Panc1 (cell line): ENCODE data around the gene DLL3. TPM values are rescaled to one million over a fixed set of nuclear protein-coding genes. Genes with fewer than 3 reads are reported as not detected.

Source experiments
- ATAC-seq: fragments of 200-7000 bp; cut with Tn5 transposase; 2 replicates; pipeline ENCODE4 v1.9.1; 2020; ENCODE audit warnings: mild to moderate bottlenecking, moderate library complexity
- BruUV-seq: library from RNA; stranded (reverse); fragments of 400-500 nt; replicated peaks from 2 replicates; lab custom pipeline; 2021; lab: Mats Ljungman, UMichigan
- CTCF ChIA-PET: fragments of 300-600 bp; sonication (Branson Sonifier 250); formaldehyde crosslinking; loops from one replicate; lab custom pipeline; 2022; ENCODE audit warnings: antibody characterized with exemption; lab: Charles Lee
- POLR2A ChIA-PET: fragments of 300-600 bp; sonication (Branson Sonifier 250); formaldehyde crosslinking; loops from one replicate; lab custom pipeline; 2022; ENCODE audit warnings: antibody characterized with exemption; lab: Charles Lee
- DNase-seq: peaks from one replicate; pipeline ENCODE4 v3.0.0-alpha.2; 2010; ENCODE audit warnings: low read depth, low spot score
- H3K27ac ChIP-seq: 2 replicates; pipeline ENCODE4 v1.5.1; 2011; ENCODE audit warnings: mild to moderate bottlenecking, low read length, inconsistent platforms
- H3K27me3 ChIP-seq: fragments of 200-500 bp; sonication (Bioruptor generic); 2 replicates; pipeline ENCODE4 v1.6.0; 2014; ENCODE audit warnings: low read length, inconsistent platforms; ENCODE audit not compliant: control insufficient read depth, insufficient read depth
- H3K36me3 ChIP-seq: fragments of 200-500 bp; sonication (Bioruptor generic); 2 replicates; pipeline ENCODE4 v1.5.1; 2014; ENCODE audit warnings: inconsistent platforms, mild to moderate bottlenecking, low read length, moderate library complexity; ENCODE audit not compliant: control insufficient read depth, insufficient read depth
- H3K4me1 ChIP-seq: 2 replicates; pipeline ENCODE4 v1.5.1; 2011; ENCODE audit warnings: inconsistent platforms, mild to moderate bottlenecking, low read length, moderate library complexity; ENCODE audit not compliant: control insufficient read depth, insufficient read depth
- H3K4me3 ChIP-seq, 2 experiments: 2 replicates each; pipeline ENCODE4 v1.5.1; 2011 to 2012; ENCODE audit warnings: low read depth in 2 of 2, low read length in 2 of 2, mild to moderate bottlenecking in 2 of 2, inconsistent platforms in 1 of 2, moderate library complexity in 1 of 2
- H3K9me3 ChIP-seq: fragments of 200-500 bp; sonication (Bioruptor generic); 2 replicates; pipeline ENCODE4 v1.5.1; 2014; ENCODE audit warnings: low read depth, mild to moderate bottlenecking, inconsistent platforms, low read length, moderate library complexity; ENCODE audit not compliant: control insufficient read depth, insufficient read depth
- POLR2AphosphoS5 ChIP-seq: IDR thresholded peaks from 2 replicates; pipeline ENCODE4 v1.6.1; 2012; ENCODE audit warnings: mild to moderate bottlenecking, low read depth, low read length, moderate library complexity
- SIN3A ChIP-seq: IDR thresholded peaks from 2 replicates; pipeline ENCODE4 v1.6.1; 2012; ENCODE audit warnings: low read depth, mild to moderate bottlenecking, low read length, moderate library complexity, borderline replicate concordance; ENCODE audit not compliant: insufficient read depth
- TCF7L2 ChIP-seq: IDR thresholded peaks from 2 replicates; pipeline ENCODE4 v1.6.1; 2011; ENCODE audit warnings: mild to moderate bottlenecking, low read depth, low read length, inconsistent platforms
- in situ Hi-C: cut with HindIII; loops from 2 replicates; pipeline ENCODE4 v1.10.0; 2016; ENCODE audit warnings: low sequenced_read_pairs, low pct_unique_long_range_greater_than_20kb
- intact Hi-C: fragments of 100-400 bp; cut with micrococcal nuclease; formaldehyde crosslinking; loops from one replicate; pipeline ENCODE4 v1.10.0; 2022; ENCODE audit not compliant: unreplicated experiment
- total RNA-seq: library from RNA; stranded (reverse); gene quantifications from one replicate; pipeline ENCODE4 v1.2.1, GENCODE V29; 2021; ENCODE audit not compliant: unreplicated experiment
- TF ChIP-seq, protein P1 (sequence below): fragments of 450-650 bp; IDR thresholded peaks from 2 replicates; pipeline ENCODE4 v1.5.1; 2017; ENCODE audit warnings: mild to moderate bottlenecking
- TF ChIP-seq, protein P2 (sequence below), 2 experiments: IDR thresholded peaks; 2 replicates each; pipeline ENCODE4 v1.6.1; 2011 to 2012; ENCODE audit warnings: low read depth in 2 of 2, control low read depth in 1 of 2, low read length in 1 of 2, mild to moderate bottlenecking in 1 of 2, moderate library complexity in 1 of 2; ENCODE audit not compliant: insufficient read depth in 1 of 2

The DLL3 gene
- total RNA-seq, 1 experiment from 2014 or later = 76.9 TPM

DNA sequence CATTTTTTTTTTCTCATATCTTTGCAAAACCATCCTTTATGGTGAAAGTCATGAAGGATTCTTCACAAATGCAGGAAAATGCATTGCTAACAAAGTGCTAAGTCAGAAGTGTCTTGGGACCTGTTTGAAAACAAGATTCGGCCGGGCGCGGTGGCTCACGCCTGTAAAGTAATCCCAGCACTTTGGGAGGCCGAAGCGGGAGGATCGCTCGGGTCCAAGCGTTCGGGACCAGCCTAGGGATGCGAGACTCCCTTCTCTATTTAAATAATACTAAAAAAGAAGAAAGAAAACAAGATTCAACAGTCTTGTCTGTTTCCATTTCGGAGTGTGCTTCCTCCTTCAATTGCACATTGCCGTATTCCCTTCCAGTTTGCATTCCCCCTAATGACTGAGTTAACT lies 33.1 kb downstream of the DLL3 start:
- Histone ChIP-seq H3K27me3 (no peaks in the 10 kb centered on the region), H3K27ac (peak overlapping the region; percentile 80), H3K36me3 (no peaks in the 10 kb centered on the region), H3K4me1 (peaks cover 25% of the 10 kb centered on the region), H3K9me3 (no peaks in the 10 kb centered on the region), H3K4me3 (peak overlapping the region; percentile 35 to 56)
- in situ Hi-C loops (no loop called here), intact Hi-C loops (loop anchor here (1.0 to 2.0 kb wide), 3 partner anchors 33 to 92 kb away; partner anchors contain the start of gene DLL3)
- BruUV-seq = no TSS peak
- no peak for TF ChIP-seq SIN3A
- TF ChIP-seq, protein P1, sequence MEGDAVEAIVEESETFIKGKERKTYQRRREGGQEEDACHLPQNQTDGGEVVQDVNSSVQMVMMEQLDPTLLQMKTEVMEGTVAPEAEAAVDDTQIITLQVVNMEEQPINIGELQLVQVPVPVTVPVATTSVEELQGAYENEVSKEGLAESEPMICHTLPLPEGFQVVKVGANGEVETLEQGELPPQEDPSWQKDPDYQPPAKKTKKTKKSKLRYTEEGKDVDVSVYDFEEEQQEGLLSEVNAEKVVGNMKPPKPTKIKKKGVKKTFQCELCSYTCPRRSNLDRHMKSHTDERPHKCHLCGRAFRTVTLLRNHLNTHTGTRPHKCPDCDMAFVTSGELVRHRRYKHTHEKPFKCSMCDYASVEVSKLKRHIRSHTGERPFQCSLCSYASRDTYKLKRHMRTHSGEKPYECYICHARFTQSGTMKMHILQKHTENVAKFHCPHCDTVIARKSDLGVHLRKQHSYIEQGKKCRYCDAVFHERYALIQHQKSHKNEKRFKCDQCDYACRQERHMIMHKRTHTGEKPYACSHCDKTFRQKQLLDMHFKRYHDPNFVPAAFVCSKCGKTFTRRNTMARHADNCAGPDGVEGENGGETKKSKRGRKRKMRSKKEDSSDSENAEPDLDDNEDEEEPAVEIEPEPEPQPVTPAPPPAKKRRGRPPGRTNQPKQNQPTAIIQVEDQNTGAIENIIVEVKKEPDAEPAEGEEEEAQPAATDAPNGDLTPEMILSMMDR = no peak
- no peak for TF ChIP-seq POLR2AphosphoS5
- no peak for TF ChIP-seq TCF7L2
- TF ChIP-seq, protein P2, sequence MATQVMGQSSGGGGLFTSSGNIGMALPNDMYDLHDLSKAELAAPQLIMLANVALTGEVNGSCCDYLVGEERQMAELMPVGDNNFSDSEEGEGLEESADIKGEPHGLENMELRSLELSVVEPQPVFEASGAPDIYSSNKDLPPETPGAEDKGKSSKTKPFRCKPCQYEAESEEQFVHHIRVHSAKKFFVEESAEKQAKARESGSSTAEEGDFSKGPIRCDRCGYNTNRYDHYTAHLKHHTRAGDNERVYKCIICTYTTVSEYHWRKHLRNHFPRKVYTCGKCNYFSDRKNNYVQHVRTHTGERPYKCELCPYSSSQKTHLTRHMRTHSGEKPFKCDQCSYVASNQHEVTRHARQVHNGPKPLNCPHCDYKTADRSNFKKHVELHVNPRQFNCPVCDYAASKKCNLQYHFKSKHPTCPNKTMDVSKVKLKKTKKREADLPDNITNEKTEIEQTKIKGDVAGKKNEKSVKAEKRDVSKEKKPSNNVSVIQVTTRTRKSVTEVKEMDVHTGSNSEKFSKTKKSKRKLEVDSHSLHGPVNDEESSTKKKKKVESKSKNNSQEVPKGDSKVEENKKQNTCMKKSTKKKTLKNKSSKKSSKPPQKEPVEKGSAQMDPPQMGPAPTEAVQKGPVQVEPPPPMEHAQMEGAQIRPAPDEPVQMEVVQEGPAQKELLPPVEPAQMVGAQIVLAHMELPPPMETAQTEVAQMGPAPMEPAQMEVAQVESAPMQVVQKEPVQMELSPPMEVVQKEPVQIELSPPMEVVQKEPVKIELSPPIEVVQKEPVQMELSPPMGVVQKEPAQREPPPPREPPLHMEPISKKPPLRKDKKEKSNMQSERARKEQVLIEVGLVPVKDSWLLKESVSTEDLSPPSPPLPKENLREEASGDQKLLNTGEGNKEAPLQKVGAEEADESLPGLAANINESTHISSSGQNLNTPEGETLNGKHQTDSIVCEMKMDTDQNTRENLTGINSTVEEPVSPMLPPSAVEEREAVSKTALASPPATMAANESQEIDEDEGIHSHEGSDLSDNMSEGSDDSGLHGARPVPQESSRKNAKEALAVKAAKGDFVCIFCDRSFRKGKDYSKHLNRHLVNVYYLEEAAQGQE (IDR thresholded peaks at IDR 0.05; ENCODE audit: insufficient read depth in 1 of 2, low read depth in 2 of 2, low read length in 1 of 2) = no peak
- ATAC-seq (peak; percentile 1), DNase-seq (no peak)
- ChIA-PET POLR2A (interaction anchor here (0.5 to 11.8 kb wide), 23 partner anchors 13 to 671 kb away, joined by 3 to 196 read pairs (median 5); partner anchors contain the start of genes DLL3, RPS16, SELENOV and SUPT5H), CTCF (interaction anchor here (0.8 to 6.8 kb wide), 31 partner anchors 11 to 366 kb away, joined by 3 to 193 read pairs (median 10); partner anchors contain the start of genes DLL3, DYRK1B, RPS16 and SUPT5H)

- BruUV-seq = no TSS peak
- Histone ChIP-seq H3K4me1 (peaks cover 25% of the 10 kb centered on the region), H3K4me3 (peak within 1 kb of the TSS; percentile 35 to 56), H3K27me3 (no peaks in the 10 kb centered on the region), H3K36me3 (no peaks in the 10 kb centered on the region), H3K27ac (peak within 1 kb of the TSS; percentile 80), H3K9me3 (no peaks in the 10 kb centered on the region)
- in situ Hi-C loops = no loop called here
- ATAC-seq (peak; percentile 95), DNase-seq (peak; percentile 100)
- no peak for TF ChIP-seq TCF7L2
- no peak for TF ChIP-seq POLR2AphosphoS5
- TF ChIP-seq SIN3A = no peak
- TF ChIP-seq, protein P2 (IDR thresholded peaks at IDR 0.05; ENCODE audit: insufficient read depth in 1 of 2, low read depth in 2 of 2, low read length in 1 of 2) = no peak
- TF ChIP-seq, protein P1 = no peak
- CTCF ChIA-PET = interaction anchor here (0.6 to 6.8 kb wide), 49 partner anchors 8 to 444 kb away, joined by 3 to 193 read pairs (median 6); partner anchors contain the start of genes DLL3, DYRK1B, MED29 and PAF1
- POLR2A ChIA-PET = interaction anchor here (0.5 to 11.8 kb wide), 35 partner anchors 8 to 772 kb away, joined by 3 to 196 read pairs (median 5); partner anchors contain the start of genes DLL3, DYRK1B, FBL and PSMC4
- intact Hi-C loops = loop anchor here (1.0 to 2.0 kb wide), 3 partner anchors 34 to 92 kb away; partner anchors contain the start of gene DLL3
These were observed 33.7 kb downstream of the DLL3 start, which contains the start of gene EID2B for GRCh38 chr19:39532233-39533002. EID2B (minus strand) TSS chr19:39532852; CDS start chr19:39532802, 50 bp downstream.
